Activated CD8-positive, alpha-beta T cell treated with anti-CD3 and anti-CD28 coated beads for 36 hours (primary cell): ENCODE data around the gene LSS. TPM values are rescaled to one million over a fixed set of nuclear protein-coding genes. Genes with fewer than 3 reads are reported as not detected.

Source experiments
- ATAC-seq: fragments of 200-7000 bp; cut with Tn5 transposase; one replicate; pipeline ENCODE4 v1.10.0; 2021; ENCODE audit warnings: mild to moderate bottlenecking, moderate library complexity
- CTCF ChIA-PET: fragments of 350-600 bp; sonication (Branson Sonifier 250); formaldehyde crosslinking; loops from one replicate; lab custom pipeline; 2021; ENCODE audit warnings: antibody characterized with exemption; lab: Charles Lee
- POLR2A ChIA-PET: fragments of 350-600 bp; sonication (Branson Sonifier 250); formaldehyde crosslinking; loops from one replicate; lab custom pipeline; 2021; ENCODE audit warnings: antibody characterized with exemption; lab: Charles Lee
- DNase-seq: peaks from one replicate; pipeline ENCODE4 v3.0.0-alpha.2; 2020
- H3K27ac Mint-ChIP-seq: one replicate; pipeline ENCODE4 v1.8.0; 2021; ENCODE audit warnings: mild to moderate bottlenecking, mixed read lengths
- H3K27me3 Mint-ChIP-seq: one replicate; pipeline ENCODE4 v1.8.0; 2021; ENCODE audit warnings: mixed read lengths
- H3K36me3 Mint-ChIP-seq: one replicate; pipeline ENCODE4 v1.8.0; 2021; ENCODE audit warnings: low read depth, mixed read lengths
- H3K4me1 Mint-ChIP-seq: one replicate; pipeline ENCODE4 v1.8.0; 2021; ENCODE audit warnings: low read depth, mixed read lengths
- H3K4me3 Mint-ChIP-seq: one replicate; pipeline ENCODE4 v1.8.0; 2021; ENCODE audit warnings: mild to moderate bottlenecking, moderate library complexity, mixed read lengths
- H3K9me3 Mint-ChIP-seq: one replicate; pipeline ENCODE4 v1.8.0; 2021; ENCODE audit warnings: mixed read lengths
- intact Hi-C: fragments of 100-400 bp; cut with micrococcal nuclease; formaldehyde crosslinking; loops from one replicate; pipeline ENCODE4 v1.10.0; 2022
- total RNA-seq, 2 experiments: library from RNA; stranded (reverse); gene quantifications; one replicate each; pipeline ENCODE4 v1.2.3, GENCODE V29; 2021
- TF ChIP-seq, protein P1 (sequence below): fragments of 200-600 bp; IDR thresholded peaks from one replicate; pipeline ENCODE4 v1.8.0; 2022; ENCODE audit warnings: antibody characterized with exemption, mild to moderate bottlenecking

The LSS gene
- total RNA-seq, 2 experiments from 2014 or later, result 20.3 to 20.4 TPM

DNA sequence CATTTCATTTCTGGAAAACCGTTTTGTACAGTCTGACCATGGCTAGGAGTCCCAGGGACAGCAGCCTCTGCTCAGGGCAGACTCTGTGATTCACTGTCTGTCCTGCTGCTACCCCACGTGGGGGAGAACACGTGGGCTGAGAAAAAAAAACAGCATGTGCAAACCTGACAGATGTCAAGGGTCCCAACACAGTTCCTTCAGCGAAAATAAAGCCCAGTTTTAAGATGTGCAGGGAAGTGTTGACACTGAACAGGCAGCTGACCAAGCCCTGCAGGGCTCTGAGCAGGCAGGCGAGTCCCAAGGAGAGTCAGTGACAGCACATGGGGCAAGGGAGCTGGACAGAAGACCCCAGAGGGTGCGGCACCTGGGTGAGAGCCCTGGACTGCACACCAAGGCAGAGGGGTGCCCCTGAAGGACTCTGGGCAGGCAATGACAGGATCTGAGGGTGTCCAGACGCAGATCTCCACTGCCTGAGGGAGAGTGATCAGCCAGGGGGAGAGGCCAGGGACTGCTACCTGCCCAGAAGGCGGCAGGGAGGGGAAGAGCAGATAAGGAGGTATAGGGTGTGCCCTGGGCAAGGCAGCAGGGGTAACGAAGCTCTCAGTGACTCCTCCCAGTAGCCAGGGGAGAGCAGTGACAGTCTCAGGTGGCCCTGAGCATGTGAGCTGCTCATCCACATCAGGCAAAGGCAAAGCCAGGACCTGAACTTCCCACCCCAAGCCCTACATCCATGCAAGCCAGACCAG is 39.2 kb downstream of the LSS start:
- POLR2A ChIA-PET, result no interaction called here
- intact Hi-C loops, result no loop called here
- Mint-ChIP-seq H3K4me1 (peaks cover 12% of the 10 kb centered on the region), H3K4me3 (no peak overlapping the region), H3K36me3 (peaks cover 9% of the 10 kb centered on the region), H3K27me3 (no peaks in the 10 kb centered on the region), H3K27ac (no peak overlapping the region), H3K9me3 (no peaks in the 10 kb centered on the region)
- no peak for DNase-seq
- CTCF ChIA-PET, result no interaction called here
- ATAC-seq, result no peak
- TF ChIP-seq, protein P1, sequence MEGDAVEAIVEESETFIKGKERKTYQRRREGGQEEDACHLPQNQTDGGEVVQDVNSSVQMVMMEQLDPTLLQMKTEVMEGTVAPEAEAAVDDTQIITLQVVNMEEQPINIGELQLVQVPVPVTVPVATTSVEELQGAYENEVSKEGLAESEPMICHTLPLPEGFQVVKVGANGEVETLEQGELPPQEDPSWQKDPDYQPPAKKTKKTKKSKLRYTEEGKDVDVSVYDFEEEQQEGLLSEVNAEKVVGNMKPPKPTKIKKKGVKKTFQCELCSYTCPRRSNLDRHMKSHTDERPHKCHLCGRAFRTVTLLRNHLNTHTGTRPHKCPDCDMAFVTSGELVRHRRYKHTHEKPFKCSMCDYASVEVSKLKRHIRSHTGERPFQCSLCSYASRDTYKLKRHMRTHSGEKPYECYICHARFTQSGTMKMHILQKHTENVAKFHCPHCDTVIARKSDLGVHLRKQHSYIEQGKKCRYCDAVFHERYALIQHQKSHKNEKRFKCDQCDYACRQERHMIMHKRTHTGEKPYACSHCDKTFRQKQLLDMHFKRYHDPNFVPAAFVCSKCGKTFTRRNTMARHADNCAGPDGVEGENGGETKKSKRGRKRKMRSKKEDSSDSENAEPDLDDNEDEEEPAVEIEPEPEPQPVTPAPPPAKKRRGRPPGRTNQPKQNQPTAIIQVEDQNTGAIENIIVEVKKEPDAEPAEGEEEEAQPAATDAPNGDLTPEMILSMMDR, result no peak

DNA sequence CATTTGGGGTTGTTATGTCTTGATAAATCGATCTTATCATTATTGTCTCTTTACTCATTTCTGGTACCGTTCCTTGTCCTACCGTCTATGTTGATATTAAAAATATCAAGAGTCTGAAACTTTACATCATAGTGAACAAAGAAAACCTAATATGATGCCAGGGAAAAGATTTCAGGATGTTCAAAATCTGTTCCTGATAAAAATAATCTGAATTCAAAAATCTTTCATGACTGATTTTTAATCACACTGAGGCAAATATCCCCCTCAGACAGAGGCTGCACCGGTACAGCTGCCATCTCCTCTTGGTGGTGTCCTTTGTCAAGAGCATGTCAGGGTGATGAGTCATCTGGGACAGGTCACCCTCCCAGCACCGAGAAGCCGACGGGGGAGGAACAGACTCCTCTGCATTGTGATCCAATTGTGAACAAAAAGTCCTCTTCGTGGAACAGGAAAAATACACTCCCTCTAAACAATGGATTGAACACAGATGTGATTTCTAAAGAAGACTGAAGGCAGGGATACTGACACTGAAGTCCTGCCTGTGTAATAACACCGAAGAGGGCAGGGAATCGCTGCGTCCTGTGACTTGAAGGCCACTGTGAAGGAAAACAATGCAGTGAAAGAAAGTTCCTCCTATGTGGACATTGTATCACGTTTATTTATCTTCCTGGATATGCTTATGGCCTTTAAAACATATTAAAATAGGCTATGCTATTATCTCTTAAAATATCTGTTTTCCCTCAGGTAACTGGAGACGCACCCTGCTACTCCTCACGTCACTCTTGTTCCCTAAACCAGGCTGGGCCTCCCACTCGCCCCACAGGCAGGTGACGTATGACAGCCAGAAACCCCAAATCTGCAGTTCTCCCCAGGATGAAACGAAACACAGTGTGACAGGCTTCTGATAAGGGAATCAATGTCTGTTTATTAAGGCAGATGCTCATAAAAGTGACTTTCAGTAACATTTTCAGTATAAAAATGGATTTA is 40.1 kb downstream of the LSS start:
- CTCF ChIA-PET, result interaction anchor here (1.0 kb wide), 1 partner anchor 45 kb away, joined by 3 read pairs; no protein-coding TSS in a partner anchor
- H3K27ac Mint-ChIP-seq, result no peak overlapping the region
- intact Hi-C loops, result no loop called here
- POLR2A ChIA-PET, result interaction anchor here (0.7 kb wide), 1 partner anchor 70 kb away, joined by 3 read pairs; no protein-coding TSS in a partner anchor
- DNase-seq, result peak; percentile 22
- peaks cover 16% of the 10 kb centered on the region for H3K4me1 Mint-ChIP-seq
- no peaks in the 10 kb centered on the region for H3K9me3 Mint-ChIP-seq
- no peaks in the 10 kb centered on the region for H3K27me3 Mint-ChIP-seq
- TF ChIP-seq, protein P1, result no peak
- ATAC-seq, result no peak
- peaks cover 3% of the 10 kb centered on the region for H3K36me3 Mint-ChIP-seq
- no peak overlapping the region for H3K4me3 Mint-ChIP-seq

DNA sequence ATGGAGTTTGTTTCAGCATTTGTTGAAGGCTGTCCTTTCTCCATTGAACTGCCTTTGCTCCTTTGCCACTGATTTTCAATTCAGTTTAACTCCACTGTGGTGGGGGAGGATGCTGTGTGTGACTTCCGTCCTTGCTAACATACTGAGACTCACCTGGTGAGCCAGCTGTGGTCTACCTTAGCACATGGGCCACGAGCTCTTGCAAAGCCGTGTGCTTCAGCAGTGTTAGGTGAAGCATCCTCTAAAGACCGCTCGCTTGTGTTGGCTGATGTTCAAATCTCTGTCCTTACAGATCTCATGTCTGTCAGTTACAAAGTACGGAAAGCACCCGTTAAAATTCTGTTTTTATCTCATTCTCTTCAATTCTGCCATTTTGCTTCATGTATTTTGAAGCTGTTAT is 40.8 kb downstream of the LSS start:
- Mint-ChIP-seq H3K36me3 (no peaks in the 10 kb centered on the region), H3K4me3 (no peak overlapping the region), H3K27me3 (no peaks in the 10 kb centered on the region), H3K27ac (no peak overlapping the region), H3K9me3 (no peaks in the 10 kb centered on the region), H3K4me1 (peaks cover 18% of the 10 kb centered on the region)
- DNase-seq, result no peak
- POLR2A ChIA-PET, result interaction anchor here (0.7 kb wide), 1 partner anchor 71 kb away, joined by 3 read pairs; no protein-coding TSS in a partner anchor
- CTCF ChIA-PET, result interaction anchor here (1.0 kb wide), 1 partner anchor 44 kb away, joined by 3 read pairs; no protein-coding TSS in a partner anchor
- TF ChIP-seq, protein P1, result no peak
- intact Hi-C loops, result no loop called here
- ATAC-seq, result no peak

DNA sequence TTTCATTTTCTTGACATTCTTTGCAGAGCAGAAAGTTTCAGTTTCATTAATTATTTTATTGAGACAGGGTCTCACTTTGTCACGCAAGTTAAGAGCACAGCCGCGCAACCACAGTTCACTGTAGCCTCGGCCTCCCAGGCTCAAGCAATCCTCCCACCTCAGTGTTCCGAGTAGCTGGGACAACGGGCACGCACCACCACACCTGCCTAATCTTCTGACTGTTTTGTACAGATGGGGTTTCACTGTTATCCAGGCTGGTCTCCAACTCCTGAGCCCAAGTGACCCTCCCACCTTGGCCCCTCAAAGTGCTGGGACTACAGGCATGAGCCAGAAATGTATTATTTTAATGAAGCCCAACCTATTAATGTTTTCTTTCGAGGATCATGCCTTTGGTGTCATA is 41.3 kb downstream of the LSS start:
- CTCF ChIA-PET, result no interaction called here
- no peak for DNase-seq
- Mint-ChIP-seq H3K36me3 (no peaks in the 10 kb centered on the region), H3K4me3 (no peak overlapping the region), H3K4me1 (peaks cover 18% of the 10 kb centered on the region), H3K9me3 (no peaks in the 10 kb centered on the region), H3K27me3 (no peaks in the 10 kb centered on the region), H3K27ac (no peak overlapping the region)
- intact Hi-C loops, result no loop called here
- no peak for ATAC-seq
- TF ChIP-seq, protein P1, result no peak
- POLR2A ChIA-PET, result no interaction called here
